ENCODE data around the gene MAP2K2. TPM values are rescaled to one million over a fixed set of nuclear protein-coding genes. Genes with fewer than 3 reads are reported as not detected.

Gene MAP2K2
- total RNA-seq, 4 donors from 2014 or later: 101 to 207 (median 138) TPM

DNA sequence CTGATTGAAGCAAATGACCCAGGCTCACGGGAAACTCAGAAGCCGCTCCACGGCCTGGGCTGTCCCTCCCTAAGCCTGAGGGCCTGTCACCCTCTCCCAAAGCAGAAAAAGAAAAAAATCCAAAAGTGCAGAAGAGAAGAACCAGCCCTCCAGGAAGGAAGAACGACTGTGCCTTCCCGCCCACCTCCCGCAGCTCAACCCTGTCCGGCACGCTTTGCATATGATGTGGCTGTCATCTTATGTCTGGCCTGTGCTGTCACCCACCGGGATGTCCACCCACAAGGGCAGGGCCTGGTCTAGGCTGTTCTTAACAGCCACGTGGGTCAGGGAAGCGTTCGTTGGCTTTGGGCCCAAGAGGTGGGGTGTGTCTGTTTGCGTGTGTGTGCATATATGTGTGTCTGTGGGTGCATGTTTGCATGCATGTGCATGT is 70.9 kb downstream of the MAP2K2 start:
- H3K4me3 ChIP-seq: peak overlapping the region in 2 of 4 donors; percentile 14 to 15
- in situ Hi-C loops (cut with MboI; ENCODE audit: low sequenced_read_pairs in 4 of 4) (no loop called here), intact Hi-C loops (cut with DNase I; ENCODE audit: low total_unique reads) (no loop called here)
- peaks cover 40 to 41% of the 10 kb centered on the region in 2 donors for H3K4me1 ChIP-seq
- TF ChIP-seq CTCF (IDR thresholded peaks at IDR 0.05 in 4 of 5, conservative IDR thresholded peaks at IDR 0.05 in 1 of 5) (no peak), POLR2A (IDR thresholded peaks at IDR 0.05) (no peak)
- no peaks in the 10 kb centered on the region for H3K27me3 ChIP-seq
- no peak for ATAC-seq
- no peak for DNase-seq
- H3K9me3 ChIP-seq: no peaks in the 10 kb centered on the region
- H3K27ac ChIP-seq: peak overlapping the region; percentile 77 to 88 (median 83)
- peaks cover 0 to 25% of the 10 kb centered on the region in 2 donors for H3K36me3 ChIP-seq

GRCh38 chr19:4052114-4052992 is 71.6 kb downstream of the MAP2K2 start:
- DNase-seq (peak in 1 of 2 donors; percentile 36), ATAC-seq (no peak)
- peak overlapping the region in 2 of 4 donors; percentile 14 to 15 for H3K4me3 ChIP-seq
- peaks cover 0 to 28% of the 10 kb centered on the region in 2 donors for H3K36me3 ChIP-seq
- peaks cover 37 to 38% of the 10 kb centered on the region in 2 donors for H3K4me1 ChIP-seq
- in situ Hi-C loops (cut with MboI; ENCODE audit: low sequenced_read_pairs in 4 of 4) (no loop called here), intact Hi-C loops (cut with DNase I; ENCODE audit: low total_unique reads) (no loop called here)
- H3K27ac ChIP-seq: peak overlapping the region; percentile 77 to 88 (median 83)
- no peaks in the 10 kb centered on the region for H3K9me3 ChIP-seq
- TF ChIP-seq CTCF (IDR thresholded peaks at IDR 0.05 in 4 of 5, conservative IDR thresholded peaks at IDR 0.05 in 1 of 5) (no peak), POLR2A (IDR thresholded peaks at IDR 0.05) (no peak)
- H3K27me3 ChIP-seq: no peaks in the 10 kb centered on the region

- intact Hi-C loops (cut with DNase I; ENCODE audit: low total_unique reads) (no loop called here), in situ Hi-C loops (cut with MboI; ENCODE audit: low sequenced_read_pairs in 4 of 4) (no loop called here)
- TF ChIP-seq POLR2A (IDR thresholded peaks at IDR 0.05) (peak in 1 of 2 donors; percentile 18), CTCF (IDR thresholded peaks at IDR 0.05 in 4 of 5, conservative IDR thresholded peaks at IDR 0.05 in 1 of 5) (no peak)
- ATAC-seq: peak in 1 of 2 donors; percentile 34
- Histone ChIP-seq H3K27me3 (no peaks in the 10 kb centered on the region), H3K4me3 (peak overlapping the region in 1 of 4 donors; percentile 14), H3K36me3 (peaks cover 0 to 37% of the 10 kb centered on the region in 2 donors), H3K27ac (peak overlapping the region; percentile 77 to 88 (median 83)), H3K9me3 (no peaks in the 10 kb centered on the region), H3K4me1 (peaks cover 37 to 38% of the 10 kb centered on the region in 2 donors)
- peak in 1 of 2 donors; percentile 64 for DNase-seq
These were observed 72.5 kb downstream of the MAP2K2 start for GRCh38 chr19:4051175-4052101.

GRCh38 chr19:4049432-4049831 is 74.5 kb downstream of the MAP2K2 start:
- peak overlapping the region; percentile 67 to 88 (median 81) for H3K27ac ChIP-seq
- peak; percentile 72 to 87 for DNase-seq
- intact Hi-C loops (cut with DNase I; ENCODE audit: low total_unique reads) (no loop called here), in situ Hi-C loops (cut with MboI; ENCODE audit: low sequenced_read_pairs in 4 of 4) (no loop called here)
- peaks cover 37 to 38% of the 10 kb centered on the region in 2 donors for H3K4me1 ChIP-seq
- H3K9me3 ChIP-seq: no peaks in the 10 kb centered on the region
- ATAC-seq: peak; percentile 89 to 92
- H3K27me3 ChIP-seq: no peaks in the 10 kb centered on the region
- H3K36me3 ChIP-seq: peaks cover 0 to 29% of the 10 kb centered on the region in 2 donors
- peak overlapping the region in 2 of 4 donors; percentile 0 to 37 for H3K4me3 ChIP-seq
- TF ChIP-seq POLR2A (IDR thresholded peaks at IDR 0.05) (no peak), CTCF (IDR thresholded peaks at IDR 0.05 in 4 of 5, conservative IDR thresholded peaks at IDR 0.05 in 1 of 5) (no peak)
